NCI-H2081 treated with DMSO at 0.1 percent for 48 hours (cell line): ENCODE data around the gene MAG.

Source experiments
- DNase-seq: peaks from one replicate; lab custom pipeline; 2025; lab: John Stamatoyannopoulos, UW

MAG gene

DNA sequence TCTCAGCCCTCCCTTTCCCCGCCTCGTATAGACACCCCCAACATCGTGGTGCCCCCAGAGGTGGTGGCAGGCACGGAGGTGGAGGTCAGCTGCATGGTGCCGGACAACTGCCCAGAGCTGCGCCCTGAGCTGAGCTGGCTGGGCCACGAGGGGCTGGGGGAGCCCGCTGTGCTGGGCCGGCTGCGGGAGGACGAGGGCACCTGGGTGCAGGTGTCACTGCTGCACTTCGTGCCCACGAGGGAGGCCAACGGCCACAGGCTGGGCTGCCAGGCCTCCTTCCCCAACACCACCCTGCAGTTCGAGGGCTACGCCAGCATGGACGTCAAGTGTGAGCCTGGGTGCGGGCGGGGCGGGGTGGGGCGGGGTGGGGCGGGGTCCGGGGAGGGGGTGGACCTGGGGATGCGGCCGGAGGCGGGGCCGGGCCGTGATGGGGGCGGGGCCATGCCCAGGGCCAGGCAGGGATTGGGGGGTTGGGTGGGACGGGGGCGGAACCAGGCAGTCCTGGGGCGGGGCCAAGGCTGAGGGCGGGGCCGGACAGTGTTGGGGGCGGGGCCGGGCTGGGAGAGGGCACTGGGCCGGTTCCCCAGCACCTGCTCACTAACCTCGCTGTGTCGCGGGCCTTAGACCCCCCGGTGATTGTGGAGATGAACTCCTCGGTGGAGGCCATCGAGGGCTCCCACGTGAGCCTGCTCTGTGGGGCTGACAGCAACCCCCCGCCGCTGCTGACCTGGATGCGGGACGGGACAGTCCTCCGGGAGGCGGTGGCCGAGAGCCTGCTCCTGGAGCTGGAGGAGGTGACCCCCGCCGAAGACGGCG is 7.8 kb downstream of the MAG start:
- DNase-seq, result no peak

DNA sequence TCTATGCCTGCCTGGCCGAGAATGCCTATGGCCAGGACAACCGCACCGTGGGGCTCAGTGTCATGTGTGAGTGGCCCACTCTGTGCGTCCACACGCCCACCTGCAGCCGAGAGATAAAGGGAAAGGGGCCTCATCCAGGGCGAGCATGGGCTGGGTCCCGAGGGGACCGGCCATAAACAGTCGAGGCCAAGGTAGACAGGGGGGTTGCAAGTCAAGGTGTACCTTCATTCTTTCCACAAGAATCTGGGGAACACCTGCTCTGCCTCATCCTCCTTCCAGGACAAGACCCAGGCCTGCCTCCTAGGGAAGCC is 8.3 kb downstream of the MAG start:
- DNase-seq, result no peak

DNA sequence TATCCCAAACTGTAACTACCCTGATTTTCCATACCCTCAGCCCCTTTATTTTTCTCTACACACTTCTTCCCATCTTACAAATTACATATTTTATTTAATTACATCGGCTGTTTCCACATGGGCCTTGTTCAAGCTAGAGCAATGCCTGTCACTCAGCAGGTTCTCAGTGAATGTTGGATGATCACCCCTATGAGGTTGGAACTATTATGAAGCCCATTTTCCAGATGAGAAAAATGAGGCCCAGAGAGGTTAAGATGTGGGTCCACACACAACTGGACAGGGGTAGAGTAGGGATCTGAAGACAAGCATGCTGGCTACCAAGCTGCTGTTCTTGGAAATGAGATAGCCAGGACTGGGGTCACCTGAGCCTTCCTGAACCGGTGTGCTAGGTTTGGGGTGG is 10.0 kb downstream of the MAG start:
- no peak for DNase-seq

DNA sequence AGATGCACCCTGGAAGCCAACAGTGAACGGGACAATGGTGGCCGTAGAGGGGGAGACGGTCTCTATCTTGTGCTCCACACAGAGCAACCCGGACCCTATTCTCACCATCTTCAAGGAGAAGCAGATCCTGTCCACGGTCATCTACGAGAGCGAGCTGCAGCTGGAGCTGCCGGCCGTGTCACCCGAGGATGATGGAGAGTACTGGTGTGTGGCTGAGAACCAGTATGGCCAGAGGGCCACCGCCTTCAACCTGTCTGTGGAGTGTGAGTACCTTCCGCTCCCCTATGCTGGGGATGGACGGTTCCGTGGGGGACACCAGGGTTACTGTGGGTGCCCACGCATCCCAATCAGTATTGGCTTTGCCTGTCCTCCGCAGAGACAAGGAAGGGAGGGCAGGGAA is 10.5 kb downstream of the MAG start:
- DNase-seq, result no peak

DNA sequence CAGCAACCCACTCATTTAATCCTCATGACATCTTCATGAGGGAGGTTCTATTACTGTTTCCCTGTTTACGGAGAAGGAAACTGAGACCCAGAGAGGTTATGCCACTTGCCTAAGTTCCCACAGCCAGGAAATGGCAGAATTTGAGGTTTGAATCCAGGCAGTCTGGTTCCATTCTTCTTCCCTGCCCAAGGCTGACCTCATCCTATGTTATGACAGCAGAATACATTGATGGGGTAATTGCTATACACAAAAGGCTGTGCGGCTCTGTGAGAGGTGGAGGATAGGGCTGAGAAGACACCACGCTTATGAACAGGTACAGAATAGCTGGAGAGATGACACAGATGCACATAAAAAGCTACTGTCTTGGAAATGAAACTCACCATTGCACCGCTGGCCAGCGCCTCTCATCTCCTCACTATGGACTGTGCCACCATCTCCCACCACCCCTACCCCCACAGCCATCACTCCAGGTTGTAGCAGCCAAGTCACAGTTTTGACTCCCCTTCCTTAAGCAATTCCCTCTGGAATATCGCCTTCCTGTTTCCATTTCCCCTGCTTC is 11.5 kb downstream of the MAG start:
- DNase-seq, result no peak

GRCh38 chr19:35304036-35304435 is 12.1 kb downstream of the MAG start:
- no peak for DNase-seq

- no peak for DNase-seq
These were observed 13.2 kb downstream of the MAG start for GRCh38 chr19:35305181-35305580.

DNA sequence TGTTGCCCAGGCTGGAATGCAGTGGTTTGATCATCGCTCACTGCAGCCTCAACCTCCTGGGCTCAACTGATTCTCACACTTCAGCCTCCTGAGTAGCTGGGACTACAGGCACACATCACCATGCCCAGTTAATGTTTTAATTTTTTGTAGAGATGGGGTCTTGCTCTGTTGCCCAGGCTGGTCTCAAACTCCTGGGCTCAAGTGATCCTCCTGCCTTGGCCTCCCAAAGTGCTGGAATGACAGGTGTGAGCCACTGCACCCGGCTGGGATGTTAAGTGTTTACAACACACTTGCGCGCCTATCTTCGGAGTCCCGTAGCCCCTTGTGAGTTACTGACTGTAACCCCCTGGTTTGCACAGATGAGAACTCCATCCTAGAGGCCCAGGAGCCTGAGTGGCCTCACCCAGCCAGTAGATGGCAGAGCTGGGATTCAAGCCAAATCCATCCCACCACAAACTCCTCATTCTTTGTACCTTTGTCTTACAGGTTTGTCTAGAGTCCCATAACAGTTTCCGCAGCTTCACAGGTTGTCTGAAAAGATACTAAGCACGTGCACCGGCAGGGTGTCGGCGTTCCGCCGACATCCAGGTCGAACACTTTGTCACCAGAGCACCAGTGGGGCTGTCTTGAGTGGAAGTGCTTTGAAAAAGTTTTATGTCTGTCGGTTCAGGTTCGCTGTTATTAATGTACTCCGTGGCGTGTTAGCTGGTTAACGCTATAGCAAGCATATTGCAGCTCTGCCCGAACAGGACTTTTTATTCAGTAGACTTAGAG is 14.7 kb downstream of the MAG start:
- DNase-seq, result no peak

GRCh38 chr19:35307931-35308330 is 16.0 kb downstream of the MAG start:
- no peak for DNase-seq

DNA sequence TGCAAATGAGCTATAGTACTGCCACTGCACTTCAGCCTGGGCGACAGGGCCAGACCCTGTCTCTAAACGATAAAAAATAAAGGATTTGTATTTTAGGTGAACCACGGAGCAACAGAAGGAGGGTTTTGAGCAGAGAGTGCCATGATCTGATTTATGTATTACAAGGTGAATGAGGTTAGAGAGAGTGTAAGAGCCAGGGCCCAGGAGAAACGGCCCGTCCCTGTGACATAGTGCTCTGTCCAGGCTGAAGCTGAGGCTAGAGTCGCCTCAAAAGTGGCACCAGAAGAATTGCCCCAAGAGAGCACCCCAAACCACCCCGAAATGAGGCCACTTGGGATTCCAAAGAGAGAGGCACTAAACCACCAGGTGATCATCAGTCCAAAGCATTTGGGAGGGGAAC is 16.9 kb downstream of the MAG start:
- DNase-seq, result no peak

GRCh38 chr19:35309481-35310279 is 17.7 kb downstream of the MAG start:
- no peak for DNase-seq

- DNase-seq, result no peak
These were observed 18.4 kb downstream of the MAG start for GRCh38 chr19:35310331-35310730.

DNA sequence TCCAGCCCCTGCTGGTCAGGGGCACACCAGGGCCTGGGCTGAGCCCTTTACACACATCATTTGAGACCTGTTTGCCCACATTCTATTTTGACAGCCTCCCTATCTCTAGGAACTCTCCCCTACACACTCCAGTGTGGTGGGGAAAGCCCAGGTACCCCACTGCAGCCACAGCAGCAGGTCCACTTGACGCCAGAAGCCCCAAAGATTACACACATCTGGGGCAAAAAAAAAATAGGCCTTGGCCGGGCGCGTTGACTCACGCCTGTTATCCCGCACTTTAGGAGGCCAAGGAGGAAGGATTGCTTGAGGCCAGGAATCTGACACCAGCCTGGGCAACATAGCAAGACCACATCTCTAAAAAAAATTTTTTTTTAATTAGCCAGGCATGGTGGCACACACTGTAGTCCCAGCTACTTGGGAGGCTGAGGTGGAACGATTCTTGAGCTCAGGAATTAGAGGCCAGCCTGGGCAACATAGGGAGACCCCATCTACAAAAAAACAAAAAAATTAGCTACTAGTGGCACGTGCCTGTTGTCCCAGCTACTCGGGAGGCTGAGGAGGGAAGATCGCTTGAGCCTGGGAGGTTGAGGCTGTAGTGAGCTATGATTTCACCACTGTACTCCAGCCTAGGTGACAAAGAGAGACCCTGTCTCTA is 19.0 kb downstream of the MAG start:
- no peak for DNase-seq

GRCh38 chr19:35311901-35312665 is 20.1 kb downstream of the MAG start:
- no peak for DNase-seq

GRCh38 chr19:35313587-35313986 is 21.6 kb downstream of the MAG start:
- DNase-seq, result no peak

DNA sequence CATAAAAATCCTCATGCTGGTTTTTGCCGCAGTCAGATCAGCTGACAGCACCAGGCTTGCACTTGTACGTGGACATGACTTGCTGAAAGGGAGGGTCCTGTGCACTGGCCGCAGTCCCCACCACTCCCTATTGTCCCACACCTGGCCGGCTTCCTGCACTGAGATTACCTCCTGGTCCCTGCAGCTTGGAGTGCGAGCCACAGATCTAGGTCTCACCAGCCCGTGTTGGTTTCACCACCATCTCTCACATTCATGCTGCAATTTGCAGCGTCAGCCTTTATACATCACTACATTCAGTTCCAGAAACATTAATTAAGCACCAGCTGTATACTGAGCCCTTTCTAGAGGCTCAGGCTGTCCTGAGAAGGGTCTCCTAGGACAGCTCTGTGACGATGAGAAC is 22.1 kb downstream of the MAG start:
- no peak for DNase-seq

- no peak for DNase-seq
These were observed 23.0 kb downstream of the MAG start for GRCh38 chr19:35314858-35315470.

DNA sequence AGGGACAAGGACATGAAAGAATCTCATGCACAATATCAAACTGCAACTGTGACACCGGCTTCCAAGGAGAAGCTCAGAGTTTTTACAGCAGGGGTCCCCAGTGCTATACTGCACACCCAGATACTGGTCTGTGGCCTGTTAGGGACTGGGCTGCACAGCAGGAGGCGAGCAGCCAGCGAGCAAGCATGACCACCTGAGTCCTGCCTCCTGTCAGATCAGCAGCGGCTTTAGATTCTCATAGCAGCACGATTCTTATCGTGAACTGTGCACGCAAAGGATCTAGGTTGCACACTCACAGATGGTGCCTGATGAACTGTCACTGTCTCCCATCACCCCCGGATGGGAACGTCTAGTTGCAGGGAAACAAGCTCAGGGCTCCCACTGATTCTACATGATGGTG is 23.9 kb downstream of the MAG start:
- DNase-seq, result no peak

- no peak for DNase-seq
These were observed 24.6 kb downstream of the MAG start for GRCh38 chr19:35316560-35316959.

- DNase-seq, result no peak
These were observed 25.6 kb downstream of the MAG start for GRCh38 chr19:35317464-35318043.
